ENCODE measurements around the gene BRD8.
A peak's percentile ranks its signal among the peaks of the same experiment; 100 is the strongest.
"Not testable (repeated sequence)": the region's sequence is repeated elsewhere in the genome, so short reads cannot be mapped to it uniquely, and the experiment has no call there.

BRD8 gene

GRCh38 chr5:138178516-138179276 lies at the start of gene BRD8, which contains the start of gene KIF20A:
TSS of gene BRD8 (minus strand) at chr5:138178630. CDS start at chr5:138178614, 16 bp downstream.
TSS of gene KIF20A (plus strand) at chr5:138179112. CDS start at chr5:138179681, 569 bp downstream.
- DNase-seq (ENCODE audit: low read depth): peak; percentile 77

GRCh38 chr5:138226910-138227309 lies 48.5 kb upstream of the BRD8 start:
- no peak for DNase-seq (ENCODE audit: low read depth)

DNA sequence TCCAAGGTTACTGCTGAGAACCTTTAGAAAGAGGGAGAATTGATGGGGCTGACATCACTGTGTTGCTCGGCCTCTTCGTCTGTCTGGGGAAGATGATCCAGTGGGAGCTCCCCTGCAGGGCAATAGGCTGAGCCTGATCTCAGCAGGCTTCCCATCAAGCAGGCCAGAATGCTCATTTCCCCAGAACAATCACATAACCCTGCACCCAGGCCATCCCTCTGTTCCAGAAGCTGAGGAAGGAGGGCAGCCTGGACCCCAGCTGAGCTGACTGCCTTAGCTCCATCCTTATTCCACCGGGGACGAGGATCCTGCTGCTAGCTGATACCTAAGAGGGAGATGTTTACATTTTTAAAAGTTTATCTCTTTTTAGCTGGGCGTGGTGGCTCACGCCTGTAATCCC lies 46.3 kb upstream of the BRD8 start:
- DNase-seq (ENCODE audit: low read depth): no peak

DNA sequence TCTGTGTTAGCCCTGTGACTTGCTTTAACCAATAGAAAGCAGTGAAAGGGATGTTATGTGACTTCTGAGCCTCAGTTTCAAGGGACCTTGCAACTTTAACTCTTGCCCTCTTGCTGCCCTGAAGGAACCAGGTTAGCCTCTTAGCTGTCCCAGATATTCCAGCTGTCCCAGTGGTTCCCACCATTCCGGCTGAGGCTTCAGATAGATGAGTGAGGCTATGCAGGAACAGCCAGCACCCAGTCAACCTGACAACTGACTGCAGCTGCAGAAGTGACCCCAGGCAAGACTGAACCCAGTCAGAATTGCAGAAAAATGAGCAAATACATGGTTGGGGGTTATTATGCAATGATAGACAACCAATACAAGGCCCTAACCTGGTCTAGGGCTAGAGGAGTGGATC lies 45.1 kb upstream of the BRD8 start:
- DNase-seq (ENCODE audit: low read depth): no peak

- DNase-seq (ENCODE audit: low read depth): no peak
Measured at GRCh38 chr5:138216799-138217198, 38.4 kb upstream of the BRD8 start.

- DNase-seq (ENCODE audit: low read depth): peak; percentile 81
Measured at GRCh38 chr5:138213161-138214029, 35.0 kb upstream of the BRD8 start, which contains the start of gene CDC23. TSS of gene CDC23 (minus strand) at chr5:138213323. CDS start at chr5:138213312, 11 bp downstream.

DNA sequence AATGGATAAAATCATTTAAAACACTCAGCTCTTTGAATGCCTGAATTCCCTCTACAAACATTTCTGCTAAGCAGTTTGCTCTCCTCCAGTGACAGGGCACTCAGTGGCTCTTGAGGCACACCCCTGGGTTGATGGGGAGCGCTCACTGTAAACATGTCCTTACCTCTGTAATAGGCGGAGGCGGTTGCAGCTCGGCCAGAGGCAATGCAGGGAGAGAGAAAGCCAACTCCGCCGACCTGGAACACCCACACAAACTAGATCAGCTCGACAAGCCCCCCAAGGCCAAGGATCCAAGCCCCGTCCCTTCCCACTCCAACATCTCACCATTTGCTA lies 34.4 kb upstream of the BRD8 start:
- no peak for DNase-seq (ENCODE audit: low read depth)

- no peak for DNase-seq (ENCODE audit: low read depth)
Measured at GRCh38 chr5:138210985-138211384, 32.6 kb upstream of the BRD8 start.

- not testable (repeated sequence) for DNase-seq (ENCODE audit: low read depth)
Measured at GRCh38 chr5:138193859-138194258, 15.4 kb upstream of the BRD8 start.

- DNase-seq (ENCODE audit: low read depth): no peak
Measured at GRCh38 chr5:138192826-138193225, 14.4 kb upstream of the BRD8 start.

DNA sequence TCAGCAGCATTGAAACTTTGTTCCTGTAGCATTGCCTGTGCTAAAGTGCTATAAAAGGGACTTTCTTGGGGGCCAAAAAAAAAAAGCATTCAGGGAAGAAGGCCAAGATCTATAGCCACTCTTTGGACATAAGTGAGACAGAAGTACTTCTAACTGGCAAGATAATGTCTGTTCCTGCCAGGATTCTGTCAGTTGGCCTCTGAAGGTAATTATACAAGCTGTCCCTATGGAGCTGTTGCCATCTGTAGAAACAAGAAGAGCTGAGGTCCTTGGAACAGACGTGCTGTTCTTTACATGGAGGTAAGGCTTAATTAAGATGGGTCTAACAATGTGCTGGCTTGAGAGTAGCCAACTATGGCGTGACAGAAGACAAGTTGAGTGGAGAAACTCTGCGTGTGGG lies 10.2 kb upstream of the BRD8 start:
- DNase-seq (ENCODE audit: low read depth): no peak

- no peak for DNase-seq (ENCODE audit: low read depth)
Measured at GRCh38 chr5:138186002-138186447, 7.6 kb upstream of the BRD8 start.

DNA sequence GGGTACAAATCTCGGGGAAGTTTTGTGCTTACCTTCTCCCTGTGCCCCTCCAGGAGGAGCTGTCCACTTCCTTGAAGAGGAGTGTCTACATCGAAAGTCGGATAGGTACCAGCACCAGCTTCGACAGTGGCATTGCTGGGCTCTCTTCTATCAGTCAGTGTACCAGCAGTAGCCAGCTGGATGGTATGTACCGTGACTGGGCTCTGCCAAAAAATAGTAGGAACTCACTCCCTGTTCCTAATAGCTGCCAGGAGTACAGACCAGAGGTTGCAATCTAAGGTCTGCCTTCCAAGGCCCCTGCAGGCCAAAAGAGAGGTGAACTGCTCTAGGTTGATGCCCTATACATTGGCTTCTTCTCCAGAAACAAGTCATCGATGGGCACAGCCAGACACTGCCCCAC lies 4.4 kb upstream of the BRD8 start:
- DNase-seq (ENCODE audit: low read depth): no peak

- DNase-seq (ENCODE audit: low read depth): no peak
Measured at GRCh38 chr5:138180841-138181240, 2.4 kb upstream of the BRD8 start.

DNA sequence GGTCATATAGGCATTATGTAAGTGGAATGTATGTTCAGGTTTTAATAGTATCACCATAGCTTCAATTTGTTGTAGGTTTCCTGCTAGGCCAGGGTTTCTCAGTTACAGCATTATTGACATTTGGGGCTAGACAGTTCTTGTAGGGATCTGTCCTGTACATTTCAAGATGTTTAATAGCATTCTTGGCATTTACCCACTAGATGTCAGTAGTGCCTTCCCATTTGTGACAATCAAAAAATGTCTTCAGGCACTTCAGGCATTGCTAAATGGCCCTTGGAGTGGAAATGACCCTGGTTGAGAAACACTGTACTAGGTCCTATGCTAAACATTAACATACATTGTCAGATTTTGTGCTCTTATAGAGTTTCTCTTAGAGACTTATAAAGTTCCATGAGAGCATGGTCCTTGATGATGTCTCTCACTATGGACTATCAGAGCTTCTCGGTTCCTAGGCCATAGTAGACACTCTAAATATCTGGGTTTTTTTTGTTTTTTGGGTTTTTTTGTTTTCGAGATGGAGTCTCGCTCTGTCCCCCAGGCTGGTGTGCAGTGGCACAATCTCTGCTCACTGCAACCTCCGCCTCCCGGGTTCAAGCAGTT lies 1.9 kb upstream of the BRD8 start:
- peak; percentile 49 for DNase-seq (ENCODE audit: low read depth)

GRCh38 chr5:138179277-138179857 lies 937 bp upstream of the BRD8 start:
- no peak for DNase-seq (ENCODE audit: low read depth)

DNA sequence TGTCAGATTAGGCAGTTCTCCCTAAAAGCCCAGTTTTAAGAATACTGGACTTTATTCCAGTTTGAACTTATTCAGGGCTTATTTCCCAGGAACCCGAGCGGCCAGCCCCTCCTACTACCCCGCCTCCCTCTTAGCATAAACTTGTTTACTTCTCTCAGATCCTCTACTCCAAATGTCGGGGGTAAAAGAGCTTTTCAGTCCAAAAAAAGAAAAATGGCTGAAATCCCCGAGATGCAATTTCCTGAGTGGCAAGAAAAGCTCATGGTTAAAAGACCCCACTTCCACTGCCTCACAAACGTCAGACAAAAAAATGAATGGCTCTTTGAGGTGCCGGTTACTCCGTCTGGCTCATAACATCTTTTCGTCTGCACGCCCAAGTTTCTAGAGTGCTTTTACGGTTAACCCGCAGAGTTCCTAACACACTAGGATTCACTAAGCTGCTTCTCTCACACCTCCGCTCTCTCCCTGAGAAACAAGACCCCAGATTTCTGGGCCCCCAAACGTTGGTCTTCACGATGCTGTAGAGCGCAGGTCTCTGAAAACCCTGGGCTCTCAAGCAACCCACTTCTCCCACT lies 402 bp downstream of the BRD8 start:
- peak; percentile 12 for DNase-seq (ENCODE audit: low read depth)

DNA sequence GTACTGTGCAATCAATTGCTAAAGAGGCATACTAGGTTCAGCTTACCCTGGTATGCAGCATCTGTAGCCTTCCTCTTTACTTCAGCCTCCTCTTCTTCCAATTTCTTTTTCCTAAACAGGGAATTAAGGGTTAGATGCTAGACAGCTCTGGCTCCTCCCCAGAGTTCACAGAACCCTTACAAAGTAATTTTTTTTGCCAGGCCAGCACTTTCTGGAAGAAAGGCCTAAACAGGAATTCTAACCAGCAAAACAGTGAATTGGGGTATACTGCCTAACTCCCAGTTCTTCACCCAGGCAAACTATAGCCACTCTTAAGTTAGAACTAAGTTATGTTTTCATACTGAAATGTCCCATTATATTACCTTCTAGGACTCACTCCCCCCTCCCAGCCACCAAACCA lies 8.1 kb downstream of the BRD8 start:
- DNase-seq (ENCODE audit: low read depth): no peak

DNA sequence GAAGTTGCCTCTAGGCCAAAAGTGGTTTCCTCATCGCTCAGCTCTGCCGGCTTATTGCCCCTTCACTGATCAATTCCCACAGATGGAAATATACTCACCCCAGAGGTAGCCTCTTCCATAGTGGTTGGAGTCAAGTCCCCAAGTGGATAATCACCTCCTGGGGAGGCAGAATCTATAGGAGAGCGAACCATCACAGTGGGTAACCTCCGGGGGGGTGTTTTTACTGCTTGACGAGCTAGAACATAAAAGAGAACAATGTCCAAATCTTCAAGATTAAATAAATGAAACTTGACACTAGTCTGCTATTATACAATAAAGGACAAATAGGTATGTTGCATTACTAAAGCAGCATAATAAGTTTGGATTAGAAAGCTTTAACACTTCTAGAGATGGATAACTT lies 9.3 kb downstream of the BRD8 start:
- no peak for DNase-seq (ENCODE audit: low read depth)

DNA sequence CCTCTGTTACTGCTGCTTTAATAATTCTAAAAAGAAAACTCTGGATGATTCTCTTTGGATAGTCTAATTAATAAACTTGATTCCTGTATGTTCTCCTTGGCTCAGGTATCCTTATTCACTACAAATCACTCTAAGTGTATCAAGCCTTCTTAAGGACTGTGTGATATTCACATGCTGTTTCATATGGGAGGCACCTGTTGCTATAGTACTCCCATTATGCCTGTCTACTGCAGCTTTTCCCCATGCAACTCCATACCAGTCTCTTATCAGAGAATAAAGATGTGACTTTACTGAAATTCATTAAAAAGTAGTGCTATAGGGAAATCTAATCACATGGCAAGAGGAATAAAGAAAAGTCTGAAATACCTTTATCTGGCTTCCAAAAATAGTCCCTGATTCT lies 14.7 kb downstream of the BRD8 start:
- no peak for DNase-seq (ENCODE audit: low read depth)

DNA sequence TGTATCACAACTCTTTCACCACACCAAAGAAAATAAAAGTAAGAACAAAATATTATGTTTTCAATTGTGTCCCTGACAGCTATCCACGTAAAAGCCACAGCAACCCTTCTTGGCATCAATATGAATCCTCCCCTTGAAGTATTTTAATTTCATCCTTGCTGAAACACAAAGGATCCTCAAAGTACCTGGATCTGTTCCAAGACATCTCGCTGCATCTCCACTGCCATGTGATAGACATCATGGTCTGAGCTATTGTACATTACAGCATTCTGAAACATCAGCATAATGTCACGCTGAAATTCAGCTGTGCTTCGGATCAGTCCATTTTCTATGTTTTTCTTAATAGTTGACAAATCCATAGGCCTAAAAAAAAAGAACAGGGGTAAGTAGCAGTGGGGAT lies 17.7 kb downstream of the BRD8 start:
- no peak for DNase-seq (ENCODE audit: low read depth)

- no peak for DNase-seq (ENCODE audit: low read depth)
Measured at GRCh38 chr5:138159666-138160065, 18.8 kb downstream of the BRD8 start.
